Adrenal gland (tissue), 12 donors: ENCODE measurements around the gene ALDOB. TPM values are rescaled to one million over a fixed set of nuclear protein-coding genes. Genes with fewer than 3 reads are reported as not detected.

ENCODE experiments used
- DNase-seq, 7 donors: peaks; one replicate each; pipeline ENCODE4 v3.0.0-alpha.2; 2019 to 2020
- H3K27ac ChIP-seq, 5 donors: fragments of 200-600 bp; sonication (generic) in 4 of 5; 1 replicate in 3 of 5; 2 replicates in 2 of 5; pipeline versions ENCODE4 v1.5.1 to v1.8.0; 2016 to 2020; ENCODE audit warnings: mild to moderate bottlenecking in 1 of 5
- H3K27me3 ChIP-seq: fragments of 200-600 bp; 2 replicates; pipeline ENCODE4 v1.8.0; 2021
- H3K36me3 ChIP-seq, 2 donors: fragments of 200-600 bp; replicated peaks in 1 of 2; 1 replicate in 1 of 2; 2 replicates in 1 of 2; pipeline versions ENCODE4 v1.5.1 to v1.8.0; 2018 to 2022
- H3K4me1 ChIP-seq, 2 donors: fragments of 200-600 bp; replicated peaks in 1 of 2; 1 replicate in 1 of 2; 2 replicates in 1 of 2; pipeline versions ENCODE4 v1.5.1 to v1.8.0; 2018 to 2021
- H3K4me3 ChIP-seq, 4 donors: fragments of 200-600 bp; sonication (generic) in 3 of 4; one replicate each; pipeline ENCODE4 v1.5.1; 2016 to 2018
- H3K9me3 ChIP-seq, 3 donors: fragments of 200-600 bp; sonication (generic) in 1 of 3; replicated peaks in 1 of 3; 1 replicate in 2 of 3; 2 replicates in 1 of 3; pipeline versions ENCODE4 v1.5.1 to v1.8.0; 2016 to 2021
- CTCF ChIP-seq, 6 experiments: fragments of 450-650 bp in 4 of 6; fragments of 200-600 bp in 2 of 6; sonication (generic) in 1 of 6; IDR thresholded peaks; 1 replicate in 5 of 6; 2 replicates in 1 of 6; pipeline versions ENCODE4 v1.5.1 to v1.8.0; 2016 to 2021; ENCODE audit warnings: antibody characterized with exemption in 6 of 6, mild to moderate bottlenecking in 2 of 6, moderate library complexity in 1 of 6
- POLR2A ChIP-seq, 2 donors: fragments of 450-650 bp; IDR thresholded peaks; one replicate each; pipeline ENCODE4 v1.6.1; 2017; ENCODE audit warnings: antibody characterized with exemption in 2 of 2, mild to moderate bottlenecking in 2 of 2, moderate library complexity in 1 of 2
- WGBS, 4 donors: extraction: QIAGEN DNeasy Blood & Tissue Kit in 2 of 4; methylation state at CpG; one replicate each; pipeline versions ENCODE4 v1.1.5 to v1.1.7; 2013 to 2017; 5-methylcytosine and 5-hydroxymethylcytosine counted together
- intact Hi-C, 2 donors: fragments of 100-400 bp; cut with DNase I; formaldehyde crosslinking; loops; one replicate each; pipeline versions ENCODE4 v1.14.1 to v1.15.0; 2022 to 2023
- polyA plus RNA-seq, 3 donors: library from polyadenylated mRNA; stranded (reverse); fragments of 200-250 nt in 2 of 3; fragments of 350-450 nt in 1 of 3; fragmentation: Illumina TruSeq in 1 of 3; extraction: RNeasy Lipid Tissue Mini Kit (QIAGEN cat#74804) in 1 of 3; gene quantifications; one replicate each; pipeline ENCODE4 v1.2.3, GENCODE V29; 2013 to 2014
- total RNA-seq, 9 donors: library from RNA; depleted of rRNA in 4 of 9; stranded (reverse); fragments of >200 nt in 4 of 9; fragments of 120-200 nt in 1 of 9; fragmentation: NEBNext Ultra II Directional in 1 of 9; extraction: Animal tissue kit (Norgen Biotek cat#: 25700) in 1 of 9; gene quantifications; one replicate each; pipeline versions ENCODE4 v1.1.0 to v1.2.4, GENCODE V29; 2013 to 2023
- donor health status: healthy with polysubstance abuse.
- donor health status: Bipolar disorder and iron deficiency.
- donor health status: DM: yes; HTN: yes; CAD: no.
- donor health status: DM: no; HTN: no; CAD: no.
- donor health status: DM: no; HTN: no; CAD: no.
- donor health status: DM: yes; HTN: yes; CAD: no.

The ALDOB gene
- total and polyA plus RNA-seq, 12 donors = 0.74 to 6.3 (median 2.1) TPM

GRCh38 chr9:101479338-101480030, 43.9 kb upstream of the ALDOB start:
- Histone ChIP-seq H3K4me1 (peaks cover 0 to 23% of the 10 kb centered on the region in 2 donors), H3K27me3 (no peaks in the 10 kb centered on the region), H3K36me3 (peaks cover 0 to 19% of the 10 kb centered on the region in 2 donors), H3K4me3 (no peak overlapping the region), H3K27ac (no peak overlapping the region), H3K9me3 (no peaks in the 10 kb centered on the region)
- no peak for TF ChIP-seq POLR2A (IDR thresholded peaks at IDR 0.05)
- TF ChIP-seq CTCF (IDR thresholded peaks at IDR 0.05) = no peak
- DNase-seq = no peak
- intact Hi-C loops = no loop called here
- 58 to 73% (median 69%) methylated on average over 4 of the region's 4 CpGs for WGBS, 4 donors

GRCh38 chr9:101478906-101479305, 43.3 kb upstream of the ALDOB start:
- no peak overlapping the region for H3K27ac ChIP-seq
- TF ChIP-seq POLR2A (IDR thresholded peaks at IDR 0.05) (no peak), CTCF (IDR thresholded peaks at IDR 0.05) (no peak)
- 58 to 84% (median 70%) methylated on average over 3 of the region's 3 CpGs for WGBS, 4 donors
- no peak for DNase-seq
- no peaks in the 10 kb centered on the region for H3K9me3 ChIP-seq
- no peaks in the 10 kb centered on the region for H3K27me3 ChIP-seq
- intact Hi-C loops = no loop called here
- H3K4me1 ChIP-seq = peaks cover 0 to 23% of the 10 kb centered on the region in 2 donors
- H3K36me3 ChIP-seq = peaks cover 0 to 21% of the 10 kb centered on the region in 2 donors
- no peak overlapping the region for H3K4me3 ChIP-seq

GRCh38 chr9:101478444-101478843, 42.9 kb upstream of the ALDOB start:
- Histone ChIP-seq H3K4me3 (no peak overlapping the region), H3K36me3 (peaks cover 0 to 24% of the 10 kb centered on the region in 2 donors), H3K4me1 (peaks cover 0 to 23% of the 10 kb centered on the region in 2 donors), H3K27me3 (no peaks in the 10 kb centered on the region), H3K9me3 (no peaks in the 10 kb centered on the region), H3K27ac (no peak overlapping the region)
- WGBS, 4 donors = 71 to 80% (median 76%) methylated on average over 4 of the region's 4 CpGs
- intact Hi-C loops = no loop called here
- TF ChIP-seq POLR2A (IDR thresholded peaks at IDR 0.05) (no peak), CTCF (IDR thresholded peaks at IDR 0.05) (no peak)
- no peak for DNase-seq

- no peaks in the 10 kb centered on the region for H3K9me3 ChIP-seq
- WGBS, 4 donors = 58 to 94% (median 79%) methylated on average over 1 of the region's 1 CpG
- intact Hi-C loops = no loop called here
- H3K27ac ChIP-seq = no peak overlapping the region
- H3K36me3 ChIP-seq = peaks cover 0 to 24% of the 10 kb centered on the region in 2 donors
- peak in 5 of 7 donors; percentile 25 to 60 (median 30) for DNase-seq
- H3K4me3 ChIP-seq = no peak overlapping the region
- H3K4me1 ChIP-seq = peaks cover 0 to 19% of the 10 kb centered on the region in 2 donors
- H3K27me3 ChIP-seq = no peaks in the 10 kb centered on the region
- TF ChIP-seq CTCF (IDR thresholded peaks at IDR 0.05) = no peak
- no peak for TF ChIP-seq POLR2A (IDR thresholded peaks at IDR 0.05)
Measured at GRCh38 chr9:101477736-101478135, 42.2 kb upstream of the ALDOB start.
